ENCODE results near the gene QARS1.
A peak's percentile ranks its signal among the peaks of the same experiment; 100 is the strongest.

Gene QARS1

DNA sequence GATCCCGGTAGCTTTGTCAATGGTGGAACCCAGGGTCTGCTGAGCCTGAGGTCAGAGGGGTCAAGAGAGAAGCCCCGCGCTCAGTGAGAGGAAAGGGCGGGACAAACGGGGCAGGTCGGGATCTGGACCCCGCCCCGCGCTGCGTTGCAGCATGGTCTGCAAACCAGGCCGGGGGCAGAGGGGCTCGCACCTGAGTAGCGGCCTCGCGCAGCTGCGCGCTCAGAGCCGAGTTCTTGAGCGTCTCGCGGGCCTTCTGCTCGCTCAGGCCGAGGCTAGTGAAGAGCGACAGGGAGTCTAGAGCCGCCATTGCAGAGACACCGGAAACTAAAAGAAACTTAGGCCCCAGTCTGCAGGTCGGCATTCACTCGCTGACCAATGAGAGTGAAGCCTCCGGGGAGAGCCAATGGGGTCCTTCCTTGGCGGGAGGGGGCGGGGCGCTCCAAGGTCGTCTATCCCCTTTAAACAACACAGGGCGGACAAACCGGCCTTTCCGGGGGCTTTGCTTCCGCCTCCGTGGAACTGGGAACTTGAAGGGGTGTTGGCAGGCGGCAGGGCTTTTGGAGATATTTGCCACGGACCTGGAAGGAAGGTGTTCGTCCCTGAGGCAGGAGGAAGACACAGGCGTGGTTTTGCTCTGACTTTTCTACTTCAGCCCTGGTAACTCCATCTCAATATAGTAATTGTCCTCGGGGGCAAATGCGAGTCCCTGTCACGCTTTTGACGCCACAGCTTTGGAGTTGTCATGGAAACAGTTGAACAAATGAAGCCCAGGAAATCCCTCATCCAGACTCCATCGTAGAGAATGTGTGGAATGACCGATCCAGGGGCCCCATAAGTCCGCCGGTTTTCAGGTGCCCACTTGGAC lies at the start of gene QARS1:
TSS of gene QARS1 (minus strand) at position 331 of the 865 bp plus-strand sequence. CDS start at position 307, 24 bp downstream.
- DNase-seq (ENCODE audit: low read depth in 1 of 2, low spot score in 1 of 2): peak; percentile 73 to 89

DNA sequence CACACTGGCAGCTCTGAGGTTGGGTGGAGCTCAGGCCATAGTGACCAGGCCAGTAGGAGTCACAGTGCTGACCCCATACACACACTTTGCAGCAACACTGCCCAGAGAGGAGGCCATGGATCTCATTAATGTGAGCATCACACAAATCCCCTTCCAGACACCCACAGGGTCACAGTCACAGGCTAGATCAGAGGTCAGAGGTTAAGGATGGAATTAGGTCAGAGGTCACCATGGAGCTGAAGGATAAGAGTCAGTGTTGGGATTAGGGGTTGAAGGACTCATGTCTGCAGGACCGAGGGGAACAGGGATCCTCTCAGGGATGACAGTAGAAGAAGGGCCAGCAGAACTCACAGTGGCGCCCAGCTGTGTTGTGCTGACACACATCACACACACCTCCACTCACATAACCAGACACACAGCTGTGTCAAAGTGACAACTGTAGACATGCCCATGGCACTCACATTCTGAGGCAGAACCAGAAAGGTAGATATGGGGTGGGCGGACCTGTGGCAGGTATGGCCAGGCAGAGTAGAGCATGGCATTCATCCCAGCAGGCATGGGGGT lies 48.9 kb upstream of the QARS1 start:
- no peak for DNase-seq (ENCODE audit: low read depth in 1 of 2, low spot score in 1 of 2)

DNA sequence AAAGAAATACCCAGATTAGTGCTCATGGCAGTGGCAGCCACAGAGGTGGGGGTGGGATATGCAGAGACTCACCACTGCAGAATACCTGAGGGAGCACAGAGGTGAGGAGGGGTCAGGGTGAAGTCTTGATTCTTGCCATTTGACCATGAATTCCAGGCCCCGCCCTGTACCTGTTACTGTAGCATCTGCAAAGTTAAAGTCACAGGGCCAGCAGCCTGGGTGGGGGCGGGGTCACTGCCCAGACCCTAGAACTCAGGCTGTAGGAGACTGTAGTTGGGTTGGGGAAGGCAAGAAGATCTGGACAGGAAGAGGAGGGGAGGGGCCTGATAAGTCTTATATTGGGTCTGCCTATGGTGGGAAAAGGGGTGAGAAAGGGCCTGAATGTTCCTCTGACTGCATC lies 47.1 kb upstream of the QARS1 start:
- no peak for DNase-seq (ENCODE audit: low read depth in 1 of 2, low spot score in 1 of 2)

DNA sequence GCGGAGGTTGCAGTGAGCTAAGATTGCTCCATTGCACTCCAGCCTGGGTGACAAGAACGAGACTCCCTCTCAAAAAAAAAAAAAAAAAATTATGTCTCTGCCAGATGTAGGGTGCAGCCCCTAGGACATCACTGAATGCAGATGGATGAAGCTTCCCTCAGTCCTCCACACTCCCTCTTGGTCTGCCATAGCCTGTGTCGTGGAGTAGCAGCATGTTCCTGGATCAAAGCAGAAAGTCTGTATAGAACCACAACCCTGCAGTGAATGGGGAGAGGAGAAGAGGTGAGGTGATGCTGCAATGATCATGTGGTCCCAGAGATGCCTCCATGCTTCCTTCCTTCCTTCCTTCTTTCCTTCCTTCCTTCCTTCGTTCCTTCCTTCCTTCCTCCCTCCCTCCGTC lies 43.6 kb upstream of the QARS1 start:
- DNase-seq (ENCODE audit: low read depth in 1 of 2, low spot score in 1 of 2): no peak

DNA sequence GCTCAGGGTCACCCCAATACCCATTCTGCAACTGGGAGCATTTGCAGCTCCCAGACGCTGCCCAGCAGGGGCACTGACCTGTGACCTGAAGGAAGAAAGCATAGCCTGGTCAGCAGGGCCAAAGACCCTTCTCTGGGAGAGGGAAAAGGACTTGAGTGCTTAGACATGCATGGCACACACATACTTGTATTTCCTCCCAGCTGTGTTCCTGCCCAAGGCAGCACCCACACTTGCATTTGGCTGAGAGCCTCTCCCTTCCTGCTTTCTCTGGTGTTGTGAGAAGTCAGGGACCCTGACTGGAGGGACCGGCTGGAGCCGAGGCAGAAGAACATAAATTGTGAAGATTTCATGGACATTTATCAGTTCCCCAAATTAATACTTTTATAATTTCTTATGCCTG lies 35.5 kb upstream of the QARS1 start:
- no peak for DNase-seq (ENCODE audit: low read depth in 1 of 2, low spot score in 1 of 2)

DNA sequence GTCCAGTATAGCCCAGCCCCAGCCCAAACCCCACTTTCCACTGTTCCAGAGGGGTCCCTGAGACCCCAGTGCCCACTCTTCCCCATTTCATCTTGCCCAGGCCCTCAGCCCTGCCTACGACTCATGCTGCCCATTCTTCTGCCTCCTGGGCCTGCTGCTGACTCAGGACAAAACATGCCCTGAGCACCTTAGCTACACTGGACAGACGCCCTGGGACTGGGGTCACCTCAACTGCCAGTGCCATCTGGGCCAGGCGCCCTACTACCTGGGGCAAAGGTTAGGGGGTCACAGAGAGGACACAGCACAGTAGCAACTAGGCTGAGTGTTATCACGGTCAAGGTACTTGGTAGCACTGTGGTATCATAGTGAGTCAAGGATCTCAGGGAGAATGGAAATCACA lies 30.9 kb upstream of the QARS1 start:
- DNase-seq (ENCODE audit: low read depth in 1 of 2, low spot score in 1 of 2): no peak

DNA sequence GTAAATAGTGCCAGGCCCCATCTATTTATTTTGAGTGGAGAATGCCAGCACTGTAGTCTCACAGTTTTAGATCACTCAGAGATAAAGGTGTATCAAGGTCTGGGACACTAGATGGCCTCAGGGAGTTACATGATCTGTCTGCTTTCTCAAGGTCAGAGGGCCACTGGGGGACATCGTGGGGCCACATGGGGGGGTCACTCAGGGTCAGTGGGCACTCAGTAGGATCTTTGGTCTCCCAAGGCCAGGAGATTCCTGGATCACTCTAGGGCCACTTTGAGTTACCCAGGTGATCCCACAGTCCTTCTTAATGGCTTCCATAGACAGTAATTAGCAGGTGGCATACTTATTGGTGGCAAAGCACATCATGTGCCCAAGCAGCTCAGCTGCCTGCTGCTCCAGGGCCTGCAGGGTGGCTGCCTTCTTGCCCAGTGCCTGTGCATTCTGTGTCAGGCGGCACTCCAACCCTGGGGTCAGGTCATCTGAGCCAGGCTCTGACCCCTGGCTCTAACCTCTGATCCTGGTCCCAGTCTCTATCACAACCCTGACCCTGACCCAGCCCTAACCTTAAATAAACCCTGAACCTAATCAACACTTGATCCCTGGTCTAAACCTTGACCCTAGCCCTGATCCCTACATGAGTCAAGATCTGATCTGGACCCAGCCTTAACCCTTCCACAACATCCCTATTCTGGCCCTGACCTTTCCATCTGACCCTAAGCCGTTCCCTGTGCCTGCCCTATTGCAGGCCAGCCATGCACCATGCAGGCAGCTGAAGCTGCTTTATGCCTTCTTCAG lies 30.1 kb upstream of the QARS1 start:
- DNase-seq (ENCODE audit: low read depth in 1 of 2, low spot score in 1 of 2): no peak

DNA sequence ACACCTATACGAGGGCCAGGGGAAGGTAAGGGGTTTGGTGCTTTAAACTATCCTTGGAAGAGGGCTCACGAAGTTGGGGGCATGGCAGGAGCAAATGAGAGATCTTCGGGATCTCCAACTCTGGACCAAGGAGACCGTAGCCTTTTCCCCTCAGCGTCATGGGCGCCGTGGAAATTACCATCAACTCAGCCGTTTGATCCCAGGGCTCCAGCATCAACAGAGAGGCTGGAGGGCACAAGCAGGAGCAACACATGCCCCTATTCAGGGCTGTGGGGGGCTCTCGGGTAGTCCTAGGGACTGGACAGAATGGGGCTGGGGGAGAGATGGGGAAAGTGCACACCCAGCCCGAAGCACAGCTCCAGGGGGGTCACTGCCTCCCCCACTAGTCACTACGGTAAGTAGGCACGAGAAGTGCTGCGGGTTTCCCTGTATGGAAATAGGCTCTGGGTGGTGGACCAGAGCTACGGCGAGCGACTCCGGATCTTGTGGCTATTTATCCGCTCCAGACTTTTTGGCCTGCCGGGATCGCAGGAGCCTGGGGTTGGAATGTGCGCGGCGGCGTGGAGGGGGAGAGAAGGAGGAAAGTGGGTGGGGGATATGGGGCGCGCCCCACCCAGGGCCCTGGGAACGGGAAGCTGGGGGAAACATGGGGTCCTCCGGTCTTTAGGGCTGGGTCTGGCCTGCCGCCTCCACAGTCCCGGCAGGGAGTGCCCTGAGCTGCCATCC lies 28.8 kb upstream of the QARS1 start:
- DNase-seq (ENCODE audit: low read depth in 1 of 2, low spot score in 1 of 2): no peak

DNA sequence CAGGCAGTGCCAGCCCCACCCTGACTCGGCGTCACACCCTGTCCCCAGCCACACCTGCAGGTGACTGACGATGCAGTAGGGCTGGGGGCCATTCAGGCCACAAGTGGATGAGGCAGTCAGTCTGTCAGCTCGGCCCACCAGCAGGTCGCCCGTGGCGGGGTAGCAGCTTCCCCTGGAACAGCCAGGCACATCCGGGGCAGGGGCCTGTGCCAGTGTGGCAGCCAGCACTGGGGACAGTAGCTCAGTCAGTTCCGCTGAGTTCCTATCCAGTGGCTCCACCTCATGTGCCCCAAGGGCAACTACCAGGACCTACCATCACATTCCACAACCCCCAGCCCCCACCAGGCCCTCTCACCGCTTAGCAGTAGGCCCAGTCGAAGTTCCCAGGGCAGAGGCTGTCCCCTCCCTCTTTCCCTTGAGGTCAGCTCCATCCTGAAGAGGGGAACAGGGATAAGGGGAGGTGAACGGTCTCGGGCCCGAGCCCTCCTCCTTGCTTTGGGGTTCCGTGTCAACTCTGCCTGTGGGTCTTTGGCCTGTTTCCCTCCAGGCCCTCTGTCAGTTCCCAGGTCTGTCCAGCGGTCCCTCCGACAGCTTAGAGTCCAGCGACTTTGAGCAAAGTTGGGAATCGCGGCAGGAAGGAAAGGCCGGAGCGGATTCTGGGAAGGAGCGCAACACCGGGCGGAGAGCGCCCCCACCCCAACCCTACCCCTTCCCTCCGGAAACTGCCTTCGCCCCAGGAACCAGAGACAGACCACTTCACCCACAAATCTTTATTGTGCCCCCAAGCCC lies 28.1 kb upstream of the QARS1 start, which contains the start of gene LAMB2:
TSS of gene LAMB2 (minus strand) at position 614 of the 789 bp plus-strand sequence. CDS start at position 431, 183 bp downstream.
- DNase-seq (ENCODE audit: low read depth in 1 of 2, low spot score in 1 of 2): no peak

DNA sequence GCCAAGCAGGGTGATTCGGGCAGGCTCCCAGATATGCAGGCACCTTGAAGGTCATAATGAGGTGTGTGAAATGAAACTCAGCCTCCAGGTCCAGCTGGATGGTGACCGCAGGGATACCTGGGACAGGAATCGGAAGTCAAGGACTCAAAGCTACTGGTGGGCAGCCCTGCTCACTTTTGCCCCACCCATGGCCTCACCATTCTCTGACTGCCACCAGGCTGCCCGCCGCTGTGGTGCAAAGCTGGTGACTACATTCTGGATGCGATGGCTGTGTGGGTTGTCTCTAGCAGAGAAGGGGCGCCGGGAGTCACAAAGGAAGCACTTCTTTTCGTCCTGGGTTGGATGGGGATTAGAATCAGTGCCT lies 27.5 kb upstream of the QARS1 start:
- no peak for DNase-seq (ENCODE audit: low read depth in 1 of 2, low spot score in 1 of 2)

DNA sequence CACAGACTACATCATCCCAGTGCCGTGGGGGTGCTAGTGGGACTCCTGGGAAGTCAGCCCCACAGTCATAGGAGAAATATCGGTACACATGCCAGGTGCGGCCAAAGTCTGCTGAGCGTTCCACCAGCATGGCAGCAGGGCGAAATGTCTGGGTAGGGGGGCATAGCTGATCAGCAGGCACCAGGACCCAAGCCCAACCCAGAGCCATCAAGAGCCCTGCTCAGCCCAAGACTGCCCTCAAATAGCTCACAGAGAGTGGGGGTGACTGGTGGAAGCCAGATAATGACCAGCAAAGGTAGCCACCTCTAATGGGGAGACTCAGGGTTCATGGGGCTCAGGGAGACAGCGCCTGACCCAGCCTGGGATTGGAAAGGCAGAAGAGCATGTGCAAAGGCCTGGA lies 27.0 kb upstream of the QARS1 start:
- no peak for DNase-seq (ENCODE audit: low read depth in 1 of 2, low spot score in 1 of 2)

DNA sequence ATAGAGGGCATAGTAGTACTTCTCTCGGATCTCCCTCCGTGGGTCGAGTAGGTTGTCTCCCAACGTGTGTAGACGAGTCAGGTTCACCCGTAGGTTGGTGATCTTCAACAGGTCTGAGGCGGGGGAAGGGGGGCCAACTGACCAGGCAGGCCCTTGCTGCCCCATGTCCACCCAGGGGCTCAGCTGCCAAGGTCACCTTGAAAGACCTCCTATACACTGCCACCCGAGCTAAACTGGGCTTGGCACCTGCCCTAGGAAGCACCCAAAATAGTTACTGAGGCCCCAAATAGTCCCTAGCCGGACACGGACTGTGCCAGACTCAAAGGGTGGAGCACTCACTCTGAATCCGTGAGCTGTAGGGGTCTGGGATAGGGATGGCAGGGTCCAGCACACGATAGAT lies 26.5 kb upstream of the QARS1 start:
- DNase-seq (ENCODE audit: low read depth in 1 of 2, low spot score in 1 of 2): no peak

DNA sequence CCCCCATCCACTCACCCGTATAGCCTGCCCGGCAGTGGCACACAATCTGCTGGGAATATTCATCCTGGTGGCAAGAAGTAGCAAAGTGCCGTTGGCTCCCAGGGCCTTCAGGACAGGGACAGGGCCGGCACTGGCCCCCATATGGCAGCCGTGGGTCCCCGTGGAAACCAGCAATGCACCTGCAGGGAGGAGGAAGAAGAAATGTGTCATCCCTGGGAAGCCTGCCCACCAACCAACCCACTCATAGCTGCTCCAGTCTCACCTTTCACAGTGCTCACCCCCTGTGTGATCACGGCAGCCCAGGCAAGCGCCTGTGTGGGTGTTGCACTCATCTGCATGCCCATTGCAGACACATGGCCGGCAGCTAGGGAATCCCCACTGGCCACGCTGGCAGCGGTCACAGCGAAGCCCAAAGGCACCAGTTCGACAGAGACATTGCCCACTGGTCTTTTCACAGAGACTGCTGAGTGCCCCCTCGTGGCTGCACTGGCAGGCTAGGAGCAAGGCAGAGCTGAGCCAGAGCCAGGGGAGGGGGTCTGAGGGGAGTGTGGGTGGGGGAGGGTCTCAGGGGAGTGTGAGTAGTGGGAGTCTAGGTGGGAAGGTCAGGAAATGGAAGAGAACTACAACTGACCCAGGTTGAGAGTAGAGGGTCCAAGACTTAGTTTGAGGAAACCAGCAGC lies 20.6 kb upstream of the QARS1 start:
- DNase-seq (ENCODE audit: low read depth in 1 of 2, low spot score in 1 of 2): no peak

DNA sequence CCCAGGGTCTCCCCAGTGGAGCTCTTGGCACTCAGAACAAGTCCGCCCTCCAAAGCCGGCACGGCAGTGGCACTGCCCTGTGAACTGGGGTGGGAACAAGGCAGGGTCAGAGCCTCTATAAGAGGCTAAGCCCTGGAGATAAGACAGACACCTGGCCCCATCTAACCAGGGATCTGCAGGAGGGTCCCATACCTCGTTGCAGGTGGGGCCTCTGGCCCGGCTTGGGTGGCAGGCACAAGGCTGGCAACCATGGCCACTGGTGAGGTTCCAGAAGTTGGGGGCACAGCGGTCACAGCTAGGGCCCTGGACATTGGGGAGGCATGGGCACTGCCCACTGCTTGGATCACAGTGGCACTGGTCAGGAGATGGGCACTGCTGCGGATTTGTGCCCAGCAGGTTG lies 19.6 kb upstream of the QARS1 start:
- DNase-seq (ENCODE audit: low read depth in 1 of 2, low spot score in 1 of 2): no peak

DNA sequence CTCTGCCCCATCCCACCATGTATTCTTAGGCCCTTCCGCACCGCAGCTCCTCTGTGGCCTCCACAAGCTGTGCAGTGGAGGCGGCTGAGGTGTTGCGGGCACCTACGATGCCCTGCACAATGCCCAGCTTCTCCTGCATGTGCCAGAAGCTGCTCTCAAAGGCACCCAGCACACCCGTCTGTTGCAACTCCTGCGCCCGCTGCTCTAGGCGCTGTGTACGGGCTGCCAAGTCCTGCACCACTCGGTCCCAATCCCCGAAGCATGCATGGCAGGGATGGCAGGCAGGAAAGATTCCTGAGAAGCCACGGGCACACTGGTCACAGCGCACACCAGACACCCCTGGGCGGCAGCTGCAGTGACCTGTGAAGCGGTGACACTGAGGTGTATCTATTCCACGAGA lies 19.1 kb upstream of the QARS1 start:
- no peak for DNase-seq (ENCODE audit: low read depth in 1 of 2, low spot score in 1 of 2)

DNA sequence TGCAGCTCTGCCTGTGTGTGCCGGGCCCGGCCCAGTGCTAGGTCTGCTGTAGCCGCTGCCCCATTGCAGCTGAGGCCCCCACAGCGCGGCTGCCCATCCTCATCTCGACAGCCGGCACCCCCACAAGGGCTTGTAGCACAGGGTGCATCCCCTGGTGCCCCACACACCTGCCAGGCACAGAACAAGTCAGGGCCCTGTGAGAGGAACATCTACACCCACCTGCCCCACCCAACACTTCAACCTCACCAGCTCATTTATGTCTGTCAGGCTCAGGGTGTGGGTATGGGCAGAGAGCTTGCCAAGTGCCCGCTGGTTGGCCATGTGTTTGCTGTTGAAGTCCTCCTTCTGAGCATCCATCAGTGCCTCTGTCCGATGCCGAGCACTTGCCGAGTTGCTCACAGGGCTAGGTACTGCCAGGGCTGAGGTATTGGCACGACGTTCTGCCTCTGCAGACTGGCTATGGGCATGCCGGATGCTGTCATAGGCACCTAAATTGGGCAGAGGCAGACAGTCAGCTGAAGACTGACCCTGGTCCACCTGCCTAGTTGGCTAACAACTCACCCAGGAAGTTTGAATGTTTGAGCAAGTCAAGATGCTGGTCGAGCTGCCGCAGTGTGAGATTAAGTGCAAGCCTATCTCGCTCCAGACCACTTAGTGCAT lies 18.5 kb upstream of the QARS1 start:
- DNase-seq (ENCODE audit: low read depth in 1 of 2, low spot score in 1 of 2): no peak

DNA sequence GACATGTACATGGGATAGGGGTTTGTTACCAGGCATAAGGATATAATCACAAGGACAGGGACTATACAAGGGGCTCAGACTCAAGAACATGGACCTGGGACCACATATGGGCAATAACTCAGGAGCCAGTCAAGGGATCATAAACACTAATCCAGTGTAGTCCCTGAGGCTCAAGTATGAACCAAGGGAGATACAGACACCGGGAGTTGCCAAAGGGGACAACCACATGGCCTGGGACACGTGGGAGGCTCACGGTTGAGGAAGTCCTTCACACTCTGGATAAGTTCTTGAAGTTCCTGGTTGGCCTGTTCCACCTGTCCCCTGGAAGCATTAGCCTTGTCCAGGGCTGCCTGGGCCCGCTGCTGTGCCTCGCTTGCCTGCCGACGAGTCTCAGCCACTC lies 17.9 kb upstream of the QARS1 start:
- DNase-seq (ENCODE audit: low read depth in 1 of 2, low spot score in 1 of 2): no peak

DNA sequence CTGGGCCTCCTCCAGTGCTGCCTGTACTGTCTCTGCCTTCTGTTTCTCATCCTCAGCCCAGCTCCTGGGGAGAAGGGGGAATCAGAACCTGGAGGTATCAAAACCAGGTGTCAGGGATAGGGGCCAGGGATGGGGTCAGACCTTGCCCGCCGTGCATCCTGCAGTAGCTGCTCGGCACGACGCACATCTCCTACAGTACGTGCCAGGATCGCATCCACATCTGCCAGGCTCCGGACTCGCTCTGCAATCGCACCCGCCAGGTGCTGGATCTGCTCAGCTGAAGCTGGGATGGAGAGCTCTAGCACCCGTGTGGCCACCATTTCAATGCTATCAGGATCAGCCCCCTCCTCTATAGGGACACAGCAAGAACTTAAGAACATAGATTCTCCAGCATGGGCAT lies 17.5 kb upstream of the QARS1 start:
- DNase-seq (ENCODE audit: low read depth in 1 of 2, low spot score in 1 of 2): no peak

DNA sequence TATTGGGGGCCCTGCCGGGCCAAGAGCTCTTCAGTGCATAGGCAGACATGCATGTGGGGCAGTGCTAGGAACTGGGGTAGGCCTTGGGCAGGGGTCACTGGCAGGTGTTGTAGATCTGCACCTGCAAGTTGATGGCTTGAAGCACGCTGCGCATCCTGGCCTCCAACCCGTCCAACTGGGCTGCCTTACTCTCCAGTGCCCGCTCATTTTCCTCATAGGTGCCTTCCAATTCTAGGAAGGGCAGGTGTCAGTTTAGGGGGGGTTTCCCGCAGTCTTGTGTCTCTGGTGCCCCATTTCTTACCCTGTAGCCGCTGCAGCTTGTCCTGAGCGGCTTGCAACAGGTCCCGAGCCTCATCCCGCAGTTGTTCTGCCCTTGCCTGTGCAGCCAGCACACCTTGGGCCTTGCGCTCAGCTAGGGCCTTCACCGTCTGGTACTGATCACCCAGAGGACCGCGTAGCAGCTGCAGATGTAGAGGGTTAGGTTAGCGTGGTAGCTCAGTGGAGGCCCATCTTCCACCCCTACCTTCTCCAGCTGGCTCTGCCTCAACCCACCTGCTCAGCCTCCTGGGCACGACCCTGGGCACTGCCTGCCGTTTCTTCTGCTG lies 16.7 kb upstream of the QARS1 start:
- DNase-seq (ENCODE audit: low read depth in 1 of 2, low spot score in 1 of 2): no peak
